ENCODE measurements around the gene RAB21.
"Not testable (repeated sequence)": the region's sequence is repeated elsewhere in the genome, so short reads cannot be mapped to it uniquely, and the experiment has no call there.

The RAB21 gene

DNA sequence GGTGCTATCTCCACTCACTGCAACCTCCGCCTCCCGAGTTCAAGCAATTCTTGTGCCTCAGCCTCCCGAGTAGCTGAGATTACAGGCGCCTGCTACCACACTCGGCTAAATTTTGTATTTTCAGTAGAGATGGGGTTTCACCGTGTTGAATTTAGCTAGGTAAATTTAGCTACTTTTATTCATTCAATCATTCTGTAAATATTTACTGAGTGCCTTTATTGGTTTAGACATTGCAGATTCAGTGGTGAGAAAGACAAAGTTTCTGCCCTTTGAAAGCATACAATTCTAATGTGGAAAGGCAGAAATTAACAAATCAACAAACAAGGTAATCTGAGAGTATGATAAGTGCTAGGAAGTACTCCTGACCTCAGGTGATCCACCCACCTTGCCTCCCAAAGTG is 60.6 kb downstream of the RAB21 start:
- WGBS (ENCODE audit: insufficient coverage), result 95% methylated on average over 3 of the region's 6 CpGs
- CTCF ChIA-PET, result not testable (repeated sequence)

GRCh38 chr12:71822088-71822487 is 67.4 kb downstream of the RAB21 start:
- H3K9me3 ChIP-seq (ENCODE audit: control extremely low read depth in 1 of 5, control insufficient read depth in 4 of 5, insufficient read depth in 2 of 5, low read depth in 1 of 5, low read length in 4 of 5); H3K27me3 ChIP-seq (replicated peaks in 2 of 5; ENCODE audit: control insufficient read depth in 4 of 5, insufficient read depth in 5 of 5, low read length in 4 of 5); H3K27ac ChIP-seq (ENCODE audit: insufficient read depth in 1 of 2, low read depth in 1 of 2, low read length in 2 of 2, poor library complexity in 1 of 2, severe bottlenecking in 2 of 2); POLR2A ChIA-PET; DNase-seq; H3K4me3 ChIP-seq (ENCODE audit: control insufficient read depth in 1 of 7, extremely low read depth in 1 of 7, insufficient read depth in 4 of 7, low read depth in 2 of 7, low read length in 6 of 7); CTCF ChIA-PET; H3K36me3 ChIP-seq (ENCODE audit: control insufficient read depth in 4 of 4, insufficient read depth in 4 of 4, low read length in 3 of 4); H3K4me1 ChIP-seq (ENCODE audit: control extremely low read depth in 1 of 4, control insufficient read depth in 4 of 4, insufficient read depth in 4 of 4, low read length in 3 of 4): not testable (repeated sequence)
- 83% methylated on average over 2 of the region's 3 CpGs for WGBS (ENCODE audit: insufficient coverage)

More for the DNA sequence above, 60.6 kb downstream of the RAB21 start:
- H3K4me3 ChIP-seq (ENCODE audit: control insufficient read depth in 1 of 7, extremely low read depth in 1 of 7, insufficient read depth in 4 of 7, low read depth in 2 of 7, low read length in 6 of 7); DNase-seq; H3K27ac ChIP-seq (ENCODE audit: insufficient read depth in 1 of 2, low read depth in 1 of 2, low read length in 2 of 2, poor library complexity in 1 of 2, severe bottlenecking in 2 of 2); H3K9me3 ChIP-seq (ENCODE audit: control extremely low read depth in 1 of 5, control insufficient read depth in 4 of 5, insufficient read depth in 2 of 5, low read depth in 1 of 5, low read length in 4 of 5); H3K36me3 ChIP-seq (ENCODE audit: control insufficient read depth in 4 of 4, insufficient read depth in 4 of 4, low read length in 3 of 4); H3K4me1 ChIP-seq (ENCODE audit: control extremely low read depth in 1 of 4, control insufficient read depth in 4 of 4, insufficient read depth in 4 of 4, low read length in 3 of 4); POLR2A ChIA-PET; H3K27me3 ChIP-seq (replicated peaks in 2 of 5; ENCODE audit: control insufficient read depth in 4 of 5, insufficient read depth in 5 of 5, low read length in 4 of 5): not testable (repeated sequence)

GRCh38 chr12:71828813-71829212 is 74.2 kb downstream of the RAB21 start:
- Histone ChIP-seq H3K4me3 (ENCODE audit: control insufficient read depth in 1 of 7, extremely low read depth in 1 of 7, insufficient read depth in 4 of 7, low read depth in 2 of 7, low read length in 6 of 7) (no peak overlapping the region), H3K36me3 (ENCODE audit: control insufficient read depth in 4 of 4, insufficient read depth in 4 of 4, low read length in 3 of 4) (no peaks in the 10 kb centered on the region), H3K9me3 (ENCODE audit: control extremely low read depth in 1 of 5, control insufficient read depth in 4 of 5, insufficient read depth in 2 of 5, low read depth in 1 of 5, low read length in 4 of 5) (no peaks in the 10 kb centered on the region), H3K27me3 (replicated peaks in 2 of 5; ENCODE audit: control insufficient read depth in 4 of 5, insufficient read depth in 5 of 5, low read length in 4 of 5) (no peaks in the 10 kb centered on the region), H3K27ac (ENCODE audit: insufficient read depth in 1 of 2, low read depth in 1 of 2, low read length in 2 of 2, poor library complexity in 1 of 2, severe bottlenecking in 2 of 2) (no peak overlapping the region), H3K4me1 (ENCODE audit: control extremely low read depth in 1 of 4, control insufficient read depth in 4 of 4, insufficient read depth in 4 of 4, low read length in 3 of 4) (no peaks in the 10 kb centered on the region)
- ChIA-PET POLR2A (no interaction called here), CTCF (no interaction called here)
- WGBS (ENCODE audit: insufficient coverage), result 100% methylated on average over 1 of the region's 2 CpGs
- no peak for DNase-seq

- Histone ChIP-seq H3K9me3 (ENCODE audit: control extremely low read depth in 1 of 5, control insufficient read depth in 4 of 5, insufficient read depth in 2 of 5, low read depth in 1 of 5, low read length in 4 of 5) (no peaks in the 10 kb centered on the region), H3K27ac (ENCODE audit: insufficient read depth in 1 of 2, low read depth in 1 of 2, low read length in 2 of 2, poor library complexity in 1 of 2, severe bottlenecking in 2 of 2) (no peak overlapping the region), H3K4me3 (ENCODE audit: control insufficient read depth in 1 of 7, extremely low read depth in 1 of 7, insufficient read depth in 4 of 7, low read depth in 2 of 7, low read length in 6 of 7) (no peak overlapping the region), H3K36me3 (ENCODE audit: control insufficient read depth in 4 of 4, insufficient read depth in 4 of 4, low read length in 3 of 4) (peaks cover 0 to 2% (median 0%) of the 10 kb centered on the region in 4 experiments), H3K4me1 (ENCODE audit: control extremely low read depth in 1 of 4, control insufficient read depth in 4 of 4, insufficient read depth in 4 of 4, low read length in 3 of 4) (peaks cover 12 to 33% (median 28%) of the 10 kb centered on the region in 4 experiments), H3K27me3 (replicated peaks in 2 of 5; ENCODE audit: control insufficient read depth in 4 of 5, insufficient read depth in 5 of 5, low read length in 4 of 5) (no peaks in the 10 kb centered on the region)
- ChIA-PET POLR2A (no interaction called here), CTCF (interaction anchor here (0.8 to 2.6 kb wide), 3 partner anchors 57 to 150 kb away, joined by 3 to 12 read pairs (median 3); no protein-coding TSS in a partner anchor)
- 100% methylated on average over 5 of the region's 5 CpGs for WGBS (ENCODE audit: insufficient coverage)
- DNase-seq, result no peak
These were observed 82.7 kb downstream of the RAB21 start for GRCh38 chr12:71837356-71837755.

- Histone ChIP-seq H3K9me3 (ENCODE audit: control extremely low read depth in 1 of 5, control insufficient read depth in 4 of 5, insufficient read depth in 2 of 5, low read depth in 1 of 5, low read length in 4 of 5) (no peaks in the 10 kb centered on the region), H3K27me3 (replicated peaks in 2 of 5; ENCODE audit: control insufficient read depth in 4 of 5, insufficient read depth in 5 of 5, low read length in 4 of 5) (no peaks in the 10 kb centered on the region), H3K27ac (ENCODE audit: insufficient read depth in 1 of 2, low read depth in 1 of 2, low read length in 2 of 2, poor library complexity in 1 of 2, severe bottlenecking in 2 of 2) (no peak overlapping the region), H3K36me3 (ENCODE audit: control insufficient read depth in 4 of 4, insufficient read depth in 4 of 4, low read length in 3 of 4) (peaks cover 0 to 2% (median 1%) of the 10 kb centered on the region in 4 experiments), H3K4me1 (ENCODE audit: control extremely low read depth in 1 of 4, control insufficient read depth in 4 of 4, insufficient read depth in 4 of 4, low read length in 3 of 4) (peaks cover 12 to 35% (median 28%) of the 10 kb centered on the region in 4 experiments), H3K4me3 (ENCODE audit: control insufficient read depth in 1 of 7, extremely low read depth in 1 of 7, insufficient read depth in 4 of 7, low read depth in 2 of 7, low read length in 6 of 7) (no peak overlapping the region)
- ChIA-PET POLR2A (no interaction called here), CTCF (interaction anchor here (1.2 to 2.6 kb wide), 2 partner anchors 10 to 58 kb away, joined by 3 to 12 read pairs; no protein-coding TSS in a partner anchor)
- no peak for DNase-seq
- WGBS (ENCODE audit: insufficient coverage), result 100% methylated on average over 2 of the region's 6 CpGs
These were observed 83.6 kb downstream of the RAB21 start for GRCh38 chr12:71838231-71838630.

DNA sequence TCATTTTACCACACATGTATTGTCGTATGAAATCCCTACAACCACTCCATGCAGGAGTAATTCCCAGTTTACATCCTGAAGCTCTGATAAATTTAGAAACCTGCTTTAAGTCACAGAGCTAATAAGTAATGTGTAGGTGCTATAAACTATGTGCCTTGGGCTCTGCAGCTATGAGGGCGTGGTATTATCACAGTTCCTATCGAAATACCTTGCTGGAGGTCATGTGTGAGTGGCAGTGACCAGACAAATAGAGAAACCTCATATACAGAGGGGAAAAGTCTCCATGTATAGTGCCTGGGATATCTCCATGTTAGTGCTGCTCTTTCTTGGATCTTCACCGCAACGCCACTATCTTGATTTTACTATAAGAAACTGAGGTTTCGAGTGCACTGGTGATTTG is 84.0 kb downstream of the RAB21 start:
- Histone ChIP-seq H3K4me3 (ENCODE audit: control insufficient read depth in 1 of 7, extremely low read depth in 1 of 7, insufficient read depth in 4 of 7, low read depth in 2 of 7, low read length in 6 of 7) (peak overlapping the region in 4 of 7 experiments; percentile 84 to 93 (median 89)), H3K36me3 (ENCODE audit: control insufficient read depth in 4 of 4, insufficient read depth in 4 of 4, low read length in 3 of 4) (peaks cover 0 to 2% (median 1%) of the 10 kb centered on the region in 4 experiments), H3K27me3 (replicated peaks in 2 of 5; ENCODE audit: control insufficient read depth in 4 of 5, insufficient read depth in 5 of 5, low read length in 4 of 5) (no peaks in the 10 kb centered on the region), H3K27ac (ENCODE audit: insufficient read depth in 1 of 2, low read depth in 1 of 2, low read length in 2 of 2, poor library complexity in 1 of 2, severe bottlenecking in 2 of 2) (peak overlapping the region; percentile 99), H3K4me1 (ENCODE audit: control extremely low read depth in 1 of 4, control insufficient read depth in 4 of 4, insufficient read depth in 4 of 4, low read length in 3 of 4) (peaks cover 12 to 35% (median 28%) of the 10 kb centered on the region in 4 experiments), H3K9me3 (ENCODE audit: control extremely low read depth in 1 of 5, control insufficient read depth in 4 of 5, insufficient read depth in 2 of 5, low read depth in 1 of 5, low read length in 4 of 5) (no peaks in the 10 kb centered on the region)
- 100% methylated on average over 4 of the region's 6 CpGs for WGBS (ENCODE audit: insufficient coverage)
- CTCF ChIA-PET, result interaction anchor here (1.2 to 2.6 kb wide), 2 partner anchors 9 to 58 kb away, joined by 3 to 12 read pairs; no protein-coding TSS in a partner anchor
- POLR2A ChIA-PET, result no interaction called here
- no peak for DNase-seq

DNA sequence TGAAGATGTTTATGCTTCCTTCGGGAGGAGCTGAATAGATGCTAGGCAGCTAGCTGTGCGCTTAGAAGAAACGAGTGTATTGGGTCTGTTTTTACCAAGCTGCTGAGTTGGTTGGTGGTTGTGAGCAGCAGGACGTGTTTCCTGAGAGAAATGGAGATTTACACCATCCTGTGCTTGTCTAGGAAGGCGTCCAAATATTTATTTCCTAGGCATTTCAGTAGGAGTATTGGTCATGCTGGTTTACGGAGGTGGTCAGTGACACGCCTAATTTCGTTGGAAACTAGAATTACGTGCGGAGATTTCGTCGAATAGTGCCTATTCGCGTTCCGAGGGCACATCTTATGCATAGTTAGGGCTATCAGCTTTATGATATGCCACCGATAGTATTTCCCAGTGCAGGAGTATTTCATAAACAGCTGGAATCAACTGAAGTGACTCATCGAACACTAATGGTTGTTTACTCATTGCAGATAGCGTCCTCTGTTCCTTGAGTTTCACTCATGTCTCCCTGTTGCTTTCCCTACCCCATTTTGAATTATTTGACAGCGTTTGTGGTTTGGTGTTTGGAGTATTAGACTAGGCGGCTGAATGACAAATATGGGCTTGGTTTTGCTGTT is 85.7 kb downstream of the RAB21 start:
- WGBS (ENCODE audit: insufficient coverage), result 3% methylated on average over 20 of the region's 20 CpGs
- Histone ChIP-seq H3K27me3 (replicated peaks in 2 of 5; ENCODE audit: control insufficient read depth in 4 of 5, insufficient read depth in 5 of 5, low read length in 4 of 5) (no peaks in the 10 kb centered on the region), H3K36me3 (ENCODE audit: control insufficient read depth in 4 of 4, insufficient read depth in 4 of 4, low read length in 3 of 4) (peaks cover 0 to 9% (median 1%) of the 10 kb centered on the region in 4 experiments), H3K4me3 (ENCODE audit: control insufficient read depth in 1 of 7, extremely low read depth in 1 of 7, insufficient read depth in 4 of 7, low read depth in 2 of 7, low read length in 6 of 7) (peak overlapping the region; percentile 58 to 97 (median 92)), H3K27ac (ENCODE audit: insufficient read depth in 1 of 2, low read depth in 1 of 2, low read length in 2 of 2, poor library complexity in 1 of 2, severe bottlenecking in 2 of 2) (peak overlapping the region; percentile 99), H3K4me1 (ENCODE audit: control extremely low read depth in 1 of 4, control insufficient read depth in 4 of 4, insufficient read depth in 4 of 4, low read length in 3 of 4) (peaks cover 12 to 43% (median 31%) of the 10 kb centered on the region in 4 experiments), H3K9me3 (ENCODE audit: control extremely low read depth in 1 of 5, control insufficient read depth in 4 of 5, insufficient read depth in 2 of 5, low read depth in 1 of 5, low read length in 4 of 5) (no peaks in the 10 kb centered on the region)
- POLR2A ChIA-PET, result interaction anchor here (0.6 to 0.8 kb wide), 2 partner anchors 92 to 1250 kb away, joined by 3 read pairs; no protein-coding TSS in a partner anchor
- CTCF ChIA-PET, result interaction anchor here (0.8 to 4.0 kb wide), 4 partner anchors 25 to 60 kb away, joined by 3 to 23 read pairs (median 4); no protein-coding TSS in a partner anchor
- DNase-seq, result peak; percentile 41 to 79 (median 61)
